Osteocyte (in vitro differentiated cells): ENCODE data around the gene DAZ3. TPM values are rescaled to one million over a fixed set of nuclear protein-coding genes. Genes with fewer than 3 reads are reported as not detected.
"Not testable (repeated sequence)": the region's sequence is repeated elsewhere in the genome, so short reads cannot be mapped to it uniquely, and the experiment has no call there.

ENCODE experiments used
- DNase-seq: peaks from one replicate; pipeline ENCODE4 v3.0.0; 2021; ENCODE audit warnings: mixed read lengths; ENCODE audit not compliant: unreplicated experiment; ENCODE audit errors: extremely low spot score
- H3K27ac Mint-ChIP-seq: one replicate; pipeline ENCODE4 v1.8.0; 2021; ENCODE audit warnings: mild to moderate bottlenecking, mixed read lengths; ENCODE audit not compliant: unreplicated experiment
- H3K27me3 Mint-ChIP-seq: one replicate; pipeline ENCODE4 v1.8.0; 2021; ENCODE audit warnings: mixed read lengths; ENCODE audit not compliant: unreplicated experiment
- H3K36me3 Mint-ChIP-seq: one replicate; pipeline ENCODE4 v1.8.0; 2021; ENCODE audit warnings: mixed read lengths; ENCODE audit not compliant: unreplicated experiment
- H3K4me1 Mint-ChIP-seq: one replicate; pipeline ENCODE4 v1.8.0; 2021; ENCODE audit warnings: mixed read lengths; ENCODE audit not compliant: unreplicated experiment
- H3K4me3 Mint-ChIP-seq: one replicate; pipeline ENCODE4 v1.8.0; 2021; ENCODE audit warnings: mild to moderate bottlenecking, moderate library complexity, mixed read lengths; ENCODE audit not compliant: unreplicated experiment
- H3K9me3 Mint-ChIP-seq: one replicate; pipeline ENCODE4 v1.8.0; 2021; ENCODE audit warnings: mixed read lengths; ENCODE audit not compliant: unreplicated experiment
- long read RNA-seq: library from polyadenylated mRNA; unstranded; transcript quantifications from one replicate; pipeline ENCODE4 v2.0.0, GENCODE V29; 2021
- total RNA-seq: library from RNA; stranded (reverse); gene quantifications from 2 replicates; pipeline ENCODE4 v1.2.1, GENCODE V29; 2021

The DAZ3 gene
- not detected in 2 replicates for total RNA-seq
- long read RNA-seq, result 0 reads

- H3K4me3 Mint-ChIP-seq, H3K4me1 Mint-ChIP-seq, H3K27ac Mint-ChIP-seq, DNase-seq, H3K9me3 Mint-ChIP-seq, H3K27me3 Mint-ChIP-seq, H3K36me3 Mint-ChIP-seq: not testable (repeated sequence)
Measured at GRCh38 chrY:24813293-24813692, at the start of gene DAZ3. DAZ3 (minus strand) TSS chrY:24813393; CDS start chrY:24813185, 208 bp downstream.

GRCh38 chrY:24833619-24834018 is 20.4 kb upstream of the DAZ3 start, which contains the start of gene DAZ4:
DAZ4 (plus strand) TSS chrY:24833919; CDS start chrY:24834127, 208 bp downstream.
- H3K27me3 Mint-ChIP-seq, H3K27ac Mint-ChIP-seq, H3K4me3 Mint-ChIP-seq, H3K4me1 Mint-ChIP-seq, H3K9me3 Mint-ChIP-seq, DNase-seq, H3K36me3 Mint-ChIP-seq: not testable (repeated sequence)

DNA sequence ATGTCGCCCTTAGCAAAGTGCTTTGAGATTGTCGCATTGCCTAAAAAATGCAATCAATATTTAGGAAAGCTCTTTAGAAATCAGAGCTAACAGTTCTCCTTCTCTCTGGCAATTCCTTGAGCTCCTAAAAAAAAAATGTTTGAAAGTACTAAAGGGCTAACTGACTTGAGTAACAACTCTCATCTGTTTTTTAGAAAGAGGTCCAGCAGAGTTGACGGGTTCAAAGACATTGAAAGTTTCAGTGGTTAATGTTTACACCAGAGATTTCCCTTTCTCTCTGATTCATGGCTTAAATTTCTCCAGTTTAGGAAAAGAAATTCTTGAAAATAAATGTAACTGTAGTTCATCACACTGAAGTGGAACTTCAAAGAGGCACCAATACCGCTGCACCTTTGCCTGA is 11.9 kb upstream of the DAZ3 start:
- not testable (repeated sequence) for H3K27ac Mint-ChIP-seq, H3K4me1 Mint-ChIP-seq, H3K27me3 Mint-ChIP-seq, DNase-seq, H3K4me3 Mint-ChIP-seq, H3K9me3 Mint-ChIP-seq, H3K36me3 Mint-ChIP-seq

- H3K9me3 Mint-ChIP-seq, DNase-seq, H3K4me1 Mint-ChIP-seq, H3K36me3 Mint-ChIP-seq, H3K27ac Mint-ChIP-seq, H3K27me3 Mint-ChIP-seq, H3K4me3 Mint-ChIP-seq: not testable (repeated sequence)
Measured at GRCh38 chrY:24824184-24824879, 11.1 kb upstream of the DAZ3 start.

DNA sequence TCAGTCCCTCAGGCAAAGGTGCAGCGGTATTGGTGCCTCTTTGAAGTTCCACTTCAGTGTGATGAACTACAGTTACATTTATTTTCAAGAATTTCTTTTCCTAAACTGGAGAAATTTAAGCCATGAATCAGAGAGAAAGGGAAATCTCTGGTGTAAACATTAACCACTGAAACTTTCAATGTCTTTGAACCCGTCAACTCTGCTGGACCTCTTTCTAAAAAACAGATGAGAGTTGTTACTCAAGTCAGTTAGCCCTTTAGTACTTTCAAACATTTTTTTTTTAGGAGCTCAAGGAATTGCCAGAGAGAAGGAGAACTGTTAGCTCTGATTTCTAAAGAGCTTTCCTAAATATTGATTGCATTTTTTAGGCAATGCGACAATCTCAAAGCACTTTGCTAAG is 8.6 kb upstream of the DAZ3 start:
- H3K9me3 Mint-ChIP-seq, H3K27ac Mint-ChIP-seq, H3K4me3 Mint-ChIP-seq: not testable (repeated sequence)

More for the DNA sequence above, 8.6 kb upstream of the DAZ3 start:
- not testable (repeated sequence) for H3K4me1 Mint-ChIP-seq, H3K27me3 Mint-ChIP-seq, H3K36me3 Mint-ChIP-seq, DNase-seq

Other genes with a start within 250 kb of the DAZ3 start
- not detected in 2 replicates for gene BPY2B, start 195.4 kb downstream of the DAZ3 start, total RNA-seq
- not detected in 2 replicates for gene DAZ4, start 20.5 kb upstream of the DAZ3 start, total RNA-seq
- not detected in 2 replicates for gene BPY2C, start 238.7 kb upstream of the DAZ3 start, total RNA-seq